Fibroblast of pulmonary artery (primary cell): ENCODE measurements around the gene SDE2.
A peak's percentile ranks its signal among the peaks of the same experiment; 100 is the strongest.
"Not testable (repeated sequence)": the region's sequence is repeated elsewhere in the genome, so short reads cannot be mapped to it uniquely, and the experiment has no call there.

Experiments used
- DNase-seq: peaks from one replicate; pipeline ENCODE4 v3.0.0-alpha.2; 2010; ENCODE audit warnings: low read depth
- H3K4me3 ChIP-seq: replicated peaks from 2 replicates; pipeline ENCODE4 v1.5.1; 2011; ENCODE audit warnings: low read depth, mild to moderate bottlenecking, control low read depth, low read length, moderate library complexity
- TF ChIP-seq, protein P1 (sequence below): IDR thresholded peaks from 2 replicates; pipeline ENCODE4 v1.5.1; 2011; ENCODE audit warnings: mild to moderate bottlenecking, control low read depth, low read length, inconsistent platforms; ENCODE audit errors: missing control alignments

The SDE2 gene

DNA sequence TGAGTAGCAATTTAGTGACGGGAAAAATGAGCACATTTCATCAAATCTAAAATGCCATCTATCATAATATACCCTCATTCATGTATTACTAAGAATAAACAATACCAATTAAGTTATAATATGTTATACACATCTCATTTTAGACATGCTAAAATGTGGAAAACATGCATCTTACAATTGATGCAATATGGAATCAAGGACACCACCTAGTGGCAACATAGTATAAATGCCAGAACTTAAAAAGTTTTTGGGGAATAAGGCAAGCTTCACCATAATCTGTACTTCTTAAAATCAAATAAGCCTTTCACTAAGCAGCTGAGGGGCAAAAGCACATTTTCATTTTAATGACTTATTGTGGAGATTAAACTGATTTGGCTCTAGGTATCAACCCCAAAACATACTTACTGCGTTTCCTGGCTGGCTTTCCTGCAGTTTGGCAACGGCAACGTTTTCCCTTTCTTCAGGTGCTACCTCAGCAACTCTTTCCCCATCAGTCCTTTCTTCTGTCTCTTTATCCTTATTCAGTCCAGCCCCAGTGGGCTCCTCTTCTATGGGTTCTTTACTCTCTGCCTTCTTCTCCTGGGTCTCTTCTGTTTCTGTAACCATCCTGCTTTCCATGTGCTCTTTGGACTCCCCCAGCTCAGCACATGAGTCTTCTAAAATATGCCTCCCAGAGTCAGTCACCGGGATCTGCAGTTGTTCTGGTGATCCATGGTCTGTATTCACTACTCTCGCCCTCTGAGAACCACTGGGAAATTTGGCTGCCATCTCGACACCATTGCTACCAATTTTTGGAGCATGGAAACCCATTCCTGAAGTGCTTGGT, 11.4 kb downstream of the SDE2 start:
- TF ChIP-seq, protein P1, sequence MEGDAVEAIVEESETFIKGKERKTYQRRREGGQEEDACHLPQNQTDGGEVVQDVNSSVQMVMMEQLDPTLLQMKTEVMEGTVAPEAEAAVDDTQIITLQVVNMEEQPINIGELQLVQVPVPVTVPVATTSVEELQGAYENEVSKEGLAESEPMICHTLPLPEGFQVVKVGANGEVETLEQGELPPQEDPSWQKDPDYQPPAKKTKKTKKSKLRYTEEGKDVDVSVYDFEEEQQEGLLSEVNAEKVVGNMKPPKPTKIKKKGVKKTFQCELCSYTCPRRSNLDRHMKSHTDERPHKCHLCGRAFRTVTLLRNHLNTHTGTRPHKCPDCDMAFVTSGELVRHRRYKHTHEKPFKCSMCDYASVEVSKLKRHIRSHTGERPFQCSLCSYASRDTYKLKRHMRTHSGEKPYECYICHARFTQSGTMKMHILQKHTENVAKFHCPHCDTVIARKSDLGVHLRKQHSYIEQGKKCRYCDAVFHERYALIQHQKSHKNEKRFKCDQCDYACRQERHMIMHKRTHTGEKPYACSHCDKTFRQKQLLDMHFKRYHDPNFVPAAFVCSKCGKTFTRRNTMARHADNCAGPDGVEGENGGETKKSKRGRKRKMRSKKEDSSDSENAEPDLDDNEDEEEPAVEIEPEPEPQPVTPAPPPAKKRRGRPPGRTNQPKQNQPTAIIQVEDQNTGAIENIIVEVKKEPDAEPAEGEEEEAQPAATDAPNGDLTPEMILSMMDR, result peak; percentile 78
- DNase-seq, result peak; percentile 74
- H3K4me3 ChIP-seq, result no peak overlapping the region

DNA sequence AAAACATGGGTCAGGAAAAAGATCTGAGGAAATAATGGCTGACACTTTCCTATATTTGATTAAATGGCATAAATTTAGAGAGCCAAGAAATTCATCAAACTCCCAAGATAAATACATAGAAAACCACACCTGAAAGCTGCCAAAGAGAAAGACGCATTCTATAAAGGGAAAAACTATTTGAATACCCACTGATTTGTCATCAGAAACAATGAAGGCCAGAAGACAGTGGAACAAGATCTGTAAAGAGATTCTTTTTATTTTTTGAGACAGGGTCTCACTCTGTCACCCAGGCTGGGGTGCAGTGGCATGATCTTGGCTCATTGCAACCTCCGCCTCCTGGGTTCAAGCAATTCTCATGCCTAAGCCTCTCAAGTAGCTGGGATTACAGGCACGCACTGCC, 17.4 kb downstream of the SDE2 start:
- DNase-seq, result no peak
- TF ChIP-seq, protein P1, result no peak
- no peak overlapping the region for H3K4me3 ChIP-seq

DNA sequence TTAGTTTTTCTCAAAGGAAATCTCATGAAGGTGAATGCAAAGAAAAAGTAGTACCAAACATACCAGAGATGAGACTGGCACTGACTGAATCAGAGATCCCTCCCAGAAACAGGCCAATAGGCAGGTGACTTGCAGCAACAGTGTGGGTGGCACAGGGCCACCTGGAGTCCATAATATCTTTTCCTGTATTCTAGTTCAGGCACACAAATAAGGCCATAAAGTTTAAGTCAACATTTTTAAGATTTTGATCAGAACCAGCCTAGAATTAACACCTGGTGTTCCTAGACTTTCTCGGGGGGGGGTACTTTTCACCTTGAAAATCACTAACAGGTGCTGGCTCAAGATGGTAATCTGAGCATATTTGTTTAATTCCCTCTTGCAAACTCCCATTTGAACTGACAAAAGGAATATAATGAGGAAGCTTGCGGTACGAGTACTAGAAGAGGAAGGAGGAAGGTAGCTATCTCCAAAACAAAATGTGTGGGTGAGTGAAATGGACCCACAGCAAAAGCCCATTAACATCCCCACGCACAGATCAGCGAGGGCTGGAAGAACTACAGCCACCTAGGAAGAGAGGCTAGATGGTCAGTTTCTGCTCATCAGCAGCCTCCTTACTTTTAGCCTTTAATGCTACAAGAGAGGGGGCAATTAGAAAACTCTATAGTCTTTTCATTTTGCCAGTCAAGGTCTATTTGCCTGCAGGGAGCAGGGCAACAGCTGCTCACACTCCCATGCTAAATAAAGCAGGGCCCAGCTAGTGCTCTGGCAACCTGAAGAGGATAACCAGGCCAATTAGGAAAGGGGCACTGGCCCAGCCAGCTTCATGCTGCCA, 18.9 kb downstream of the SDE2 start:
- DNase-seq, result no peak
- TF ChIP-seq, protein P1, result no peak
- no peak overlapping the region for H3K4me3 ChIP-seq

DNA sequence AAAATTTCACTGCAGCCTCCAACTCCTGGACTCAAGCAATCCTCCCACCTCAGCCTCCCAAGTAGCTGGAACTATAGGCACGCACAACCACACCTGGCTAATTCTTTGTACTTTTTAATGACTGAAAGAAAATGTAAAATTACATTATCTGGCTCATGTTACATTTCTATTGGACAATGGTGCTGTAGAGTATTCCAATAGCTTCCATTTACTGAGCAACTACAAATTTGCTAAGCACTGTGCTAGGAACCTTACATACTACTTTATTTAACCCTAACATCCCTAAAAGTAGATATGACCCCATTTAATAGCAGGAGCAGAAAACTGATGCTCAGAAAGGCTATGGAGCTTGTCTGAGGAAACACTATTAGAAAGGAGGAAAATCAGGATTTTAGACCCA, 19.7 kb downstream of the SDE2 start:
- no peak for DNase-seq
- TF ChIP-seq, protein P1, result no peak
- no peak overlapping the region for H3K4me3 ChIP-seq

DNA sequence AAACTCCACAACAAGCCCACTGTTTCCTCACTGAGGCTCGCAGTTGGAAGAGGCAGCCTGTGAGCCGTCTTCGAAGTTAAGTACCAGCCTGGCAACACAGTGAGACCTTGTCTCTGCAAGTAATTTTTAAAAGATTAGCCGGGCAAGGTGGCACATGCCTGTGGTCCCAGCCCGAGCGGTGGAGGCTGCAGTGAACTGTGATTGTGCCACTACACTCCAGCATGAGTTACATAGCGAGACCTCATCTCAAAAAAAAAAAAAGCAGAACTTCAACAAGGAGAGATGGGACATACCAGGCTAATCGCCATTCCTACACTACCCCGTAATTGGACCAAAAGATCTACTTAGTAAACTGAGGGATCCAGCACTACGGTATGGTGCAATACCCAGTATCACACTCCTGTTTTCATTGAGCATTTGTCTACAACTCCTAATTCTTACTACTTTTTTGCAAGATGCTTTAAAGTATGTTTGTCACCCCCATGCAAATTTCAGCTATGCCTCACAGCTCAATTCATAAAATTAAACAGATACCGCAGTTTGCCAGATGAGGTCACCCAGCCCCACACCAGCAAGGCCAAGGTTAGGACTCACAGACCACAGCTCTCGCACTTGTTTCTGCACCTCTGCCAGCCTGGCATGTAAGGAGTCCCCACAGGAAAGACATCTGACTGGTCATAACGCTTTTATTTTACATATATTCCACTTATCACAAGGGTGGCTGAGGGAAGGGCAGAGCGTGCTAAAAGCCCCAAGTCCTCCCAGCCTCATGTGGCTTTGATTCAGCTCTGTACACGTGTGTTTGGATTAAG, 21.0 kb downstream of the SDE2 start:
- no peak overlapping the region for H3K4me3 ChIP-seq
- TF ChIP-seq, protein P1, result no peak
- DNase-seq, result no peak

DNA sequence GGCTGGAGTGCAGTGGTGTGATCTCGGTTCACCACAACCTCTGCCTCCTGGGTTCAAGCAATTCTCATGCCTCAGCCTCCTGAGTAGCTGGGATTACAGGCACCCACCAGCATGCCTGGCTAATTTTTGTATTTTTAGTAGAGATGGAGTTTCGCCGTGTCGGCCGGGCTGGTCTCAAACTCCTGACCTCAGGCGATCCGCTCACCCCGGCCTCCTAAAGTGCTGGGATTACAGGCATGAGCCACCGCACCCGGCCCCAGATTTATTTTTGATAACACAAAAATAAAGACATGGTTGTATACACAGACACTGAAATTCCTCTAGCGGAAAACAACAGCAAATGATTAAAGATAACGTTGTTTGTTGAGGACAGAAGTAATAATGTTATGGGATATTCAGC, 24.0 kb downstream of the SDE2 start:
- not testable (repeated sequence) for H3K4me3 ChIP-seq, DNase-seq

DNA sequence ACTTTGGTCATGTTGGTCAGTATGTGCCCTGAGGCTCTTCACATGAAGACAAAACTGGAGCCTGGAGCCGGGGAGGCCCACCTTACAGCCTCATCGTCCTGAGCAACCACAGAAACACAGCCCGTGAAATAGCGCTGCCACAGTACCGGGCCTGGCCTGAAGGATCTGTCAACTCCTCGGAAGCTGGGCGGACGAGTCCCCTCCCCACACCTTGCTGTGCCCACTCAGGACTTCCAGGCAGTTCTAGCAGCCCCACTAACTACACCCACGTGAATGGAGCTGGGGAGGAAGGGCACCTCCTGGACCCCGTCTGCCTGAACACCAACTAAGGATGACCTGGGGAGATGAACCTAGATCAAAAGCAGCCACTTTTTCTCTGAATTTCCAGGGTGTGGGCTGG, 24.7 kb downstream of the SDE2 start:
- H3K4me3 ChIP-seq, result no peak overlapping the region
- TF ChIP-seq, protein P1, result no peak
- DNase-seq, result no peak
